HL-60 (cell line): ENCODE results near the gene CCR3.

Experiments
- DNase-seq, 2 experiments: peaks; one replicate each; pipeline ENCODE4 v3.0.0-alpha.2; 2010 to 2020; ENCODE audit warnings: low read depth in 1 of 2, low spot score in 1 of 2
- H3K27ac ChIP-seq: fragments of 250-450 bp; sonication (Bioruptor Pico); replicated peaks from 2 replicates; pipeline ENCODE4 v1.5.1; 2020; ENCODE audit warnings: mild to moderate bottlenecking, moderate library complexity
- H3K27me3 ChIP-seq: fragments of 250-450 bp; sonication (Bioruptor Pico); 2 replicates; pipeline ENCODE4 v1.5.1; 2021; ENCODE audit warnings: mild to moderate bottlenecking, moderate library complexity; ENCODE audit not compliant: insufficient read depth, poor library complexity, severe bottlenecking
- H3K4me3 ChIP-seq: replicated peaks from 2 replicates; pipeline ENCODE4 v1.5.1; 2011; ENCODE audit warnings: mild to moderate bottlenecking, control low read depth, low read length; ENCODE audit not compliant: insufficient read depth
- GABPA ChIP-seq: IDR thresholded peaks from 2 replicates; pipeline ENCODE4 v1.6.1; 2012; ENCODE audit warnings: low read depth
- POLR2AphosphoS5 ChIP-seq: IDR thresholded peaks from 2 replicates; pipeline ENCODE4 v1.6.1; 2012; ENCODE audit warnings: low read depth
- SPI1 ChIP-seq: IDR thresholded peaks from 2 replicates; pipeline ENCODE4 v1.6.1; 2012; ENCODE audit warnings: low read depth, mild to moderate bottlenecking, borderline replicate concordance
- TF ChIP-seq, protein P1 (sequence below): IDR thresholded peaks from one replicate; pipeline ENCODE4 v1.5.1; 2011; ENCODE audit warnings: low read length, control low read depth, inconsistent platforms; ENCODE audit not compliant: insufficient read depth
- TF ChIP-seq, protein P2 (sequence below): IDR thresholded peaks from 2 replicates; pipeline ENCODE4 v1.6.1; 2012; ENCODE audit warnings: low read depth; ENCODE audit not compliant: insufficient replicate concordance

The CCR3 gene

DNA sequence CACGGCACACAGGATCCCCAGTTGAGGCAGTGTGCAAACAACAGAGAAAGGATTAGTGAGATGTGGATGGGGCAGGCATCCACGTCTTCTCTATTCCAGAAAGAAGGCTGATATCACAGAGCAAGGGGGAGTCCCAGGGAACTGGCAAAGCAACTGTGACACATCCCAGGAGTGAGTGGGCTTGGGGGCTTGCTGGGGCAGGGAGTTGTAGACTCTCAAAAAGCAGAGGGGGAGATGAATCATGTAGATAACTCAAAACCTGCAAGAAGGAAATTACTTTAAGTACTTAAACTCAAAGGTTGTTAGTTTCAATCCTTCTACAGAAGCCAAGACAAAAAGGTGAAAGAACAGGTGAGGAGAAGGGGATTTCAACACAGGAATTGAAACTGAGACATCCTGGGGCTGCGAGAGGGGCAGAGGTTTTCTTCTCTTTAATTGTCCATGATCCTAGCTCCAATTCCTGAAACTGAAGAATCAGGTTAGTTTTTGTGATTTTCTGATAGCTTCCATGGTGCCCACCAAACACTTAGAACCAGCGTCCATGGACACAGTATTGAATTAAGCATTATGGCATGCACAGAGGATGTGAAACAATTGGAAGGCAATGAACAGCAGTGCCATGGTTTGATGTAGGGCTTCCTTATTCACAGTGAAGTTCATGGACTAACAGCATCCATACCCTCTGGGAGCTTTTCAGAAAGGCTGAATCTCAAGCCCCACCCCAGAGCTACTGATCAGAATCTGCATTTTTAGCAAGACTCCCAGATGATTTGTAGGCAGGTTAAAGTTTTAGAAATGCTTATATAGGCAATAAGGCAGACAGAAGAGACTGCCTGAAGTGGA lies 52.0 kb downstream of the CCR3 start:
- no peak overlapping the region for H3K4me3 ChIP-seq
- DNase-seq, result no peak
- TF ChIP-seq GABPA, result no peak
- TF ChIP-seq SPI1, result no peak
- TF ChIP-seq POLR2AphosphoS5, result no peak
- TF ChIP-seq, protein P1, sequence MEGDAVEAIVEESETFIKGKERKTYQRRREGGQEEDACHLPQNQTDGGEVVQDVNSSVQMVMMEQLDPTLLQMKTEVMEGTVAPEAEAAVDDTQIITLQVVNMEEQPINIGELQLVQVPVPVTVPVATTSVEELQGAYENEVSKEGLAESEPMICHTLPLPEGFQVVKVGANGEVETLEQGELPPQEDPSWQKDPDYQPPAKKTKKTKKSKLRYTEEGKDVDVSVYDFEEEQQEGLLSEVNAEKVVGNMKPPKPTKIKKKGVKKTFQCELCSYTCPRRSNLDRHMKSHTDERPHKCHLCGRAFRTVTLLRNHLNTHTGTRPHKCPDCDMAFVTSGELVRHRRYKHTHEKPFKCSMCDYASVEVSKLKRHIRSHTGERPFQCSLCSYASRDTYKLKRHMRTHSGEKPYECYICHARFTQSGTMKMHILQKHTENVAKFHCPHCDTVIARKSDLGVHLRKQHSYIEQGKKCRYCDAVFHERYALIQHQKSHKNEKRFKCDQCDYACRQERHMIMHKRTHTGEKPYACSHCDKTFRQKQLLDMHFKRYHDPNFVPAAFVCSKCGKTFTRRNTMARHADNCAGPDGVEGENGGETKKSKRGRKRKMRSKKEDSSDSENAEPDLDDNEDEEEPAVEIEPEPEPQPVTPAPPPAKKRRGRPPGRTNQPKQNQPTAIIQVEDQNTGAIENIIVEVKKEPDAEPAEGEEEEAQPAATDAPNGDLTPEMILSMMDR, result no peak
- TF ChIP-seq, protein P2, sequence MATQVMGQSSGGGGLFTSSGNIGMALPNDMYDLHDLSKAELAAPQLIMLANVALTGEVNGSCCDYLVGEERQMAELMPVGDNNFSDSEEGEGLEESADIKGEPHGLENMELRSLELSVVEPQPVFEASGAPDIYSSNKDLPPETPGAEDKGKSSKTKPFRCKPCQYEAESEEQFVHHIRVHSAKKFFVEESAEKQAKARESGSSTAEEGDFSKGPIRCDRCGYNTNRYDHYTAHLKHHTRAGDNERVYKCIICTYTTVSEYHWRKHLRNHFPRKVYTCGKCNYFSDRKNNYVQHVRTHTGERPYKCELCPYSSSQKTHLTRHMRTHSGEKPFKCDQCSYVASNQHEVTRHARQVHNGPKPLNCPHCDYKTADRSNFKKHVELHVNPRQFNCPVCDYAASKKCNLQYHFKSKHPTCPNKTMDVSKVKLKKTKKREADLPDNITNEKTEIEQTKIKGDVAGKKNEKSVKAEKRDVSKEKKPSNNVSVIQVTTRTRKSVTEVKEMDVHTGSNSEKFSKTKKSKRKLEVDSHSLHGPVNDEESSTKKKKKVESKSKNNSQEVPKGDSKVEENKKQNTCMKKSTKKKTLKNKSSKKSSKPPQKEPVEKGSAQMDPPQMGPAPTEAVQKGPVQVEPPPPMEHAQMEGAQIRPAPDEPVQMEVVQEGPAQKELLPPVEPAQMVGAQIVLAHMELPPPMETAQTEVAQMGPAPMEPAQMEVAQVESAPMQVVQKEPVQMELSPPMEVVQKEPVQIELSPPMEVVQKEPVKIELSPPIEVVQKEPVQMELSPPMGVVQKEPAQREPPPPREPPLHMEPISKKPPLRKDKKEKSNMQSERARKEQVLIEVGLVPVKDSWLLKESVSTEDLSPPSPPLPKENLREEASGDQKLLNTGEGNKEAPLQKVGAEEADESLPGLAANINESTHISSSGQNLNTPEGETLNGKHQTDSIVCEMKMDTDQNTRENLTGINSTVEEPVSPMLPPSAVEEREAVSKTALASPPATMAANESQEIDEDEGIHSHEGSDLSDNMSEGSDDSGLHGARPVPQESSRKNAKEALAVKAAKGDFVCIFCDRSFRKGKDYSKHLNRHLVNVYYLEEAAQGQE, result no peak
- no peaks in the 10 kb centered on the region for H3K27me3 ChIP-seq
- H3K27ac ChIP-seq, result no peak overlapping the region

DNA sequence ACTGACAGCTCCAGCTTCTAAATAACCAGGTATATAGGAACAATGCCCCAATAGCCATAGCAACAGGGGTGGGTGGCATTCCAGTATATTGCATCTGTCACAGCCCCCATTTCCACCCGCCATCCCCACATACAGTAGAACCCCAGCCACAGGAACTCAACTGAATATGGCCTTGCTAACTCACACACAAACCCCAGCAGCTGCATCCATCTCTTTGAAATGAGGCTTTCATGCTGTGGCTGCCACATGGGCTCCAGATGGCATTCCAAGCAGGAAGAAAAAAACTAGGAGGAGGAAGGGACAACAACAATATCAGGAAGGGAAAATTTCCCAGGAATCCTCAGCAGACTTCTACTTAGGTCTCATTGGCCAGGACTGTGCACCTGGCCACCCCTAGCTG lies 54.6 kb downstream of the CCR3 start:
- no peak for TF ChIP-seq GABPA
- no peak for TF ChIP-seq SPI1
- TF ChIP-seq, protein P1, result no peak
- Histone ChIP-seq H3K27me3 (no peaks in the 10 kb centered on the region), H3K27ac (no peak overlapping the region; the same call in 1 of the 2 replicates), H3K4me3 (no peak overlapping the region)
- no peak for DNase-seq

DNA sequence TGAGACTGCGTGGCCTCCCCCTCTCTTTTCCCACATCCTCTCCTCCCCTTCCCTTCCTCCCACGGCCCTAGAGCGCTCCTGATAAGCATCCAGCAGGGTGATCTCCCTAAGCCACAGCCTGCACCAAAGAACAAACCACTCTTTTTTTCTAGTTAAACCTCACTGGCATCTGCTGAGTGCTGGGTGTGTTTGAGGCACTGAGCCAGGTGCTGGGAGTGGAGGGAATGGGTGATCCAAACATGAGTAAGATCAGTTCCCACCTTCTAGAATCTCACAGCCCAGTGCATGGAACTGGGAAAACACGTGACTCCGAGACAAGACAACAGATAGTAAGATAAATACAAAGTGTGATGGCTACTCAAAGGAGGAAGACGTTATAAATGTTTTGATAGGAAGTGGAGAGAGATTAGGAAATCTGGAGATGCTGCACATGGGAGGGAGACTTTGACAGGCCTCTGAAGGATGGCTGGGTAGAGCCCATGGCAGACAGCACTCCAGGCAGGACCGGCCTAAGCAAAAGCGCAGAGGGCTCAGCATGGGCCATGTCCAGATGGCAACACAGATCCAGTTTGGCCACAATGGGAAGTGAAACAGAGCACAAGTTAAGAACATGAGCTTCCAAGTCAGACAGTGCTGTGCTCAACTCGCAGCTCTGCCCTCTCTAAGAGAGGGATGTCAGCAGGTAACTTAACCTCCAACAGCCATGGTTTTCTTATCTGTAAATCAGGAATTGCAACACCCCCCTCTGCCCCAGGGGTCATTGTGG lies 55.6 kb downstream of the CCR3 start:
- peak; percentile 43 to 84 for DNase-seq
- Histone ChIP-seq H3K27me3 (no peaks in the 10 kb centered on the region), H3K4me3 (no peak overlapping the region), H3K27ac (peak overlapping the region; percentile 84)
- TF ChIP-seq, protein P1, result no peak
- no peak for TF ChIP-seq GABPA
- TF ChIP-seq SPI1, result peak; percentile 63; the same call in 1 of the 2 replicates
- peak; percentile 73 for TF ChIP-seq POLR2AphosphoS5
- TF ChIP-seq, protein P2, result peak; percentile 30
